Measurements from ENCODE around the gene SF3B2.

DNA sequence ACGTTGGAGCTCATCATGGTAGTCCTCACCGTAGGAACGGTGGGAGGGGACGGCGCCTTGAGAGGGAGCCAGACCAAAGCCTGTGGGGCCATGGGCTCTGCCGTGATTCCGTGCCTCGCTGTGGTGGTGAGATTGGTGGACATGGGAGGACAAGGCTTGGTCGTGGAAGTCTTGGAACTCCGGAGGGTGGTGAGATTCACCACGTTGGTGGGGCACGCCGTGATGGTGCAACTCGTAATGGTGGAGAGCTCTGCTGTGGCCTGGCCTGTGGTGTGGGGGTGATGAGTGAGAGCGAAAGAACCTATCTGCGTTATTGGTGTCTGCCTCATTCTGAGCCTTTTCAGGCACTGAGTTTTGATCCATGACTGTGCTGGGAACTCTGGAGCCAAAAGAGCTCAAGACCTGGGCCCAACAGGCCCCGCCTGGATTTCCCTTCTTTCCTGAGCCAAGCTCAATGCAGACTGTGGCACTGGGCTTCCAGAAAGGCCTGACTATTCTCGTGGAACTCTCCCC is 26.1 kb upstream of the SF3B2 start, which contains the start of gene CATSPER1:
- TF ChIP-seq CTCF (IDR thresholded peaks at IDR 0.05) = no peak
- TF ChIP-seq EP300 (IDR thresholded peaks at IDR 0.05) = no peak
- TF ChIP-seq POLR2A (IDR thresholded peaks at IDR 0.05; ENCODE audit: low read depth) = no peak
- no peak for TF ChIP-seq POLR2AphosphoS5 (IDR thresholded peaks at IDR 0.05)

All from esophagus muscularis mucosa (tissue), 4 donors.